Measurements from ENCODE around the gene PKD1L1.
"Not testable (repeated sequence)": the region's sequence is repeated elsewhere in the genome, so short reads cannot be mapped to it uniquely, and the experiment has no call there.

- TF ChIP-seq CTCF (conservative IDR thresholded peaks at IDR 0.05; ENCODE audit: low read depth, low read length); EZH2 (IDR thresholded peaks at IDR 0.05; ENCODE audit: borderline replicate concordance, low read depth, low read length, poor library complexity, severe bottlenecking): not testable (repeated sequence)
These were observed 25.0 kb downstream of the PKD1L1 start for GRCh38 chr7:47923081-47923875.
